GM12875 (cell line): Measurements from ENCODE around the gene ACAD11.

Experiments
- H3K4me3 ChIP-seq: one replicate; pipeline ENCODE4 v1.5.1; 2011; ENCODE audit warnings: low read depth, low read length, control low read depth
- TF ChIP-seq, protein P1 (sequence below): IDR thresholded peaks from 2 replicates; pipeline ENCODE4 v1.5.1; 2011; ENCODE audit warnings: low read depth, mild to moderate bottlenecking, control low read depth, inconsistent platforms, low read length, moderate library complexity, borderline replicate concordance; ENCODE audit not compliant: insufficient read depth

Gene ACAD11

DNA sequence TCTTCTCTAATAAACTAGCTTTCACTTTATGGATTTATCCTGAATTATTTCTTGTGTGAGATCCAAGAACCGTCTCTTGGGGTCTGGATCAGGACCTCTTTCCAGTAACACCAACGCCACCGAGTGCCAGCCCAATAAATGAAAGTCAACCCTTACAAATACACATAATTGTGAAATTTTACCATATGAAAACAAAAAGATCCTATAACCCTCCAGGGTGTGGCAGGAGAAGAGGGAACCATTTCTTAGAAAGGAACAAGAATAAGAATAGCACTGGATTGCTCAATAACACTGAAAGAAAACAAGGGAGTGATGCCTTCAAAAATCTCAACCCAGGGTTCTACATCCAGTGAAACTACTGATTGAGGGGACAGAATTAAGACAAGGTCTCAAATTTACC, 114.1 kb downstream of the ACAD11 start:
- H3K4me3 ChIP-seq, result no peak overlapping the region
- TF ChIP-seq, protein P1, sequence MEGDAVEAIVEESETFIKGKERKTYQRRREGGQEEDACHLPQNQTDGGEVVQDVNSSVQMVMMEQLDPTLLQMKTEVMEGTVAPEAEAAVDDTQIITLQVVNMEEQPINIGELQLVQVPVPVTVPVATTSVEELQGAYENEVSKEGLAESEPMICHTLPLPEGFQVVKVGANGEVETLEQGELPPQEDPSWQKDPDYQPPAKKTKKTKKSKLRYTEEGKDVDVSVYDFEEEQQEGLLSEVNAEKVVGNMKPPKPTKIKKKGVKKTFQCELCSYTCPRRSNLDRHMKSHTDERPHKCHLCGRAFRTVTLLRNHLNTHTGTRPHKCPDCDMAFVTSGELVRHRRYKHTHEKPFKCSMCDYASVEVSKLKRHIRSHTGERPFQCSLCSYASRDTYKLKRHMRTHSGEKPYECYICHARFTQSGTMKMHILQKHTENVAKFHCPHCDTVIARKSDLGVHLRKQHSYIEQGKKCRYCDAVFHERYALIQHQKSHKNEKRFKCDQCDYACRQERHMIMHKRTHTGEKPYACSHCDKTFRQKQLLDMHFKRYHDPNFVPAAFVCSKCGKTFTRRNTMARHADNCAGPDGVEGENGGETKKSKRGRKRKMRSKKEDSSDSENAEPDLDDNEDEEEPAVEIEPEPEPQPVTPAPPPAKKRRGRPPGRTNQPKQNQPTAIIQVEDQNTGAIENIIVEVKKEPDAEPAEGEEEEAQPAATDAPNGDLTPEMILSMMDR, result no peak

DNA sequence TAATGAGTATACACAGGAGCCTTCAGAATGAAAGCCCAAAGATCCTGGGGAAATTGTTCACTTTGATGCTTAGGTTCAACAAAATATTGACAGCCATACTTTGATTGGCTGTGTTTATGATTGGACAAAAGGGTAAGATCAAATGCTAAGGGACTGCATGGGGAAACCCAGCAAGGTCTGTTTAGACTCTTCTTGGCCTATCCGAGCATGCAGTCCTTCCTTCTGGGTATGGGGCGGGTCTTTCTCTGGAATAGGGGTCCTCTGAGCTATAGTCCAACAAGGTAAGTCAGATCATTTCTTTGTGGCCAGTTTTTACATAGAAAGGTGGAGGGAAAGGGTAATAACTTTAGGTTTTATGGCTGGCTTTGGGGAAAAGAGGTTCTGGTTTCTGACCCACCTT, 115.5 kb downstream of the ACAD11 start:
- TF ChIP-seq, protein P1, result no peak
- no peak overlapping the region for H3K4me3 ChIP-seq

DNA sequence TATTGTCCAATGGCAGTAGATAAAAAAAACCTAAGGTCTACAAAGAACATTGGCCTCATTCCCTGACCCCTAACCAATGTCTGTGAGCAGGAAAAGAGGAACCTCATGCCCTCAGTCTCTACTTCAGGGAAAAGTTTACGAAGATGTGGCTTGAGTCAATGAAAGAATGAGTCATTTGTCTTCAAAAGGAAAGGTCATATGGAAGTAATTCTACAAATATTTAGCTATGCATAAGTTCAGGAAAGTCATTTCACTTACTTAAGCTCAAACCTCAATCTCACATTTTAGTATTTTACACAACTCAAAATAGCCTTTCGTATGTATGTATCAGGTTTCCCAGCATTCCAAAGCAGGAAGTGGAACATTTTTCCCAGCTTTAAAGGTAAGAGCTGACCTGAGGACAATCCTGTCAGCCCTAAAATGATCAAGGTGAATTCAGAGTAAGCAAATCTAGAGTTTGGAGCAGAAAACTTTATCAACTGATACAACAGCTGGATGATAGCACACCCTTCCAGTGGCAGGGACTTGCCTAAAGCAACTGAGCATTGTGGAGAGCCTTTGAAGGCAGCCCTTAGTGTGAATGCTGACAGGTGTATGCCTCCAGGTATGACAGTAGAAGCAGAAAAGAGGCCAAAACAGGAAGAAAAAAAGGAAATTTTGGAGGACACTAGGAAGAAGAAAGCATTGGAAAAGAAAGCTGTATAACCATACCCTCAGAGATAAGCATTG, 116.4 kb downstream of the ACAD11 start:
- TF ChIP-seq, protein P1, result no peak
- no peak overlapping the region for H3K4me3 ChIP-seq

DNA sequence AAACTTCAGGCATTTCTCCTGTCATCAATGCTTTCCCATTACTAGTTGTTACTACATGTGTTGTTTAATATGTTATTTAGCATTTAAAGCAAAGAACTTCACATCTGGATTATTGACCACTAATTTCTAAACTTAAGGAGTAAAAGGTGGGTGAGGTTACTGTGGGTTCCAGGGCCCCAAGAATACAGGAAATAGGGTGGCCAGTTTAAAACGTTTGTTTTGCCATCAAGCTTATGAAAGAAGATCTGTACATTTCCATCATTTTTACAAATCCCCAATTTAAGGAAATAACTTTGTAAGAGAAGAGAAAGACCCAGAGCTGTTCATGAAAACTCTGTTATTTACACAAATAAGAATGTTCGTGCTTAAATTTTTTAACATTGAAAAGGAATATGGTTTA, 117.0 kb downstream of the ACAD11 start:
- TF ChIP-seq, protein P1, result no peak

DNA sequence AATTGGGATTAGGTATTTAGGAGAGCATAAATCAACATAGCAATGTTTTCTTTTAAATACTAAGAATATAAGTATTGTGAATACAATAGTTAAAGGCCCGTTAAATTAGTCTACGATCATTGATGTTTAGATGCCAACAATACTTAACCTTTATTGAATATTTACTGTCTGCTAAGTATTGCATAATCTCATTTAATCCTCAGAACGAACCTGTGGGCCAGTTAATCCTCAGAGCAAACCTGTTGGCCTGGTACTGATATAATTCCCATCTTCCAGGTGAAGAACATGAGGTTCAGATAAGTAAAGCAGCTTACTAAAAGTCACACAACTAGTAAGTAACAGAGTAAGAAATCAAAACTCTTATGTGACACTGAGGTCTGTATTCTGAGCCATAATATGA, 119.9 kb downstream of the ACAD11 start:
- TF ChIP-seq, protein P1, result no peak
- no peak overlapping the region for H3K4me3 ChIP-seq

More for the DNA sequence above, 117.0 kb downstream of the ACAD11 start:
- no peak overlapping the region for H3K4me3 ChIP-seq

DNA sequence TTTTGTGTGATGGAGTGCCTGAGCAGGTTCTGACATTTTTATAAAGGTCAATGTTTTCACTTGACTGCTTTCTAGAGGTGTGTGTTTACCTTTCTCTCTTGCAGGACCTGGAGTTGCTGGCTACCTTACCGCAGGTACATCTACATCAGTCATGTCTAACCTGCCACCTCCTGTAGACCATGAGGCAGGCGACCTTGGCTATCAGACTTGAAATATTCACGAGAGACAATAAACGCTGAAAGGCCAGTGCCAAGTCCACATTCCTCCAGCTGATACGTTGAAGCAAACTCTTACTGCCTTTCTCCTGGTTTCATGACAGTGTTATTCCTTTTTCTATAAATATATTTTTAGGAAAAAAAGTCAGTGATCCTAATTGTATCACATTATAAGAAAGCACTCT, 121.5 kb downstream of the ACAD11 start:
- H3K4me3 ChIP-seq, result no peak overlapping the region
- TF ChIP-seq, protein P1, result no peak

DNA sequence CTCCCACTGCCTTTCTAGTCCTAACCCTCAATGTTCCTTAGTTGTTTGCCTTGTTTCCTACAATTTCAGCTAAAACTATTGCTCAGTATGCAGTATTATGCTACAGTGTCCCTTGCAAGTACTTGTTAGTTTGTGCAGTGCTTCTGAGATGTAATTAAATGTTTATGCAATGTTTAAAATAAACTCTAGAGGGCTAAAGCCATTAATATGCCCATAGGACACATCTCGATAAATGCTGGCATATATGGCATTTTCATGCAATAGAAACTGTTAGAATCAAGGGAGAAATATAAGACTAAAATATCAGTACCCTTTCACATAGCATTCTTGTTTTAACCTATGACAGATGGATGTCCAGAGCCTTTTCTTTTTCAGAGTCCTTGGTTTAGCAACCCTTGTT, 122.3 kb downstream of the ACAD11 start:
- TF ChIP-seq, protein P1, result no peak
- no peak overlapping the region for H3K4me3 ChIP-seq
